ENCODE data around the gene IQGAP2.

DNA sequence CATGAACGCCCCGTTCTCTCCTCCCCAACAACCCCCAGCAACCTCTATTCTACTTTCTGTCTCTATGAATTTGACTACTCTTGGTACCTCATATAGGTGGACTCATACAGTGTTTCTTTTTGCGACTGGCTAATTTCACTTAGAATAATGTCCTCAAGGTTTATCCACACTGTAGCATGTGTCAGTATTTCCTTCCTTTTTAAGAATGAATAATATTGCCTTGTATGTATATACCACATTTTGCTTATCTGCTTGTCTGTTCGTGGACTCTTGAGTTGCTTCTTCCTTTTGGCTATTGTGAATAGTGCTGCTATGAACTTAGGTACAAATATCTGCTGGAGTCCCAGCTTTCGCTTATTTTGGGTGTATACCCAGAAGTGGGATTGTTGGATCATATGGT, 42.7 kb downstream of the IQGAP2 start:
- TF ChIP-seq, protein P1, sequence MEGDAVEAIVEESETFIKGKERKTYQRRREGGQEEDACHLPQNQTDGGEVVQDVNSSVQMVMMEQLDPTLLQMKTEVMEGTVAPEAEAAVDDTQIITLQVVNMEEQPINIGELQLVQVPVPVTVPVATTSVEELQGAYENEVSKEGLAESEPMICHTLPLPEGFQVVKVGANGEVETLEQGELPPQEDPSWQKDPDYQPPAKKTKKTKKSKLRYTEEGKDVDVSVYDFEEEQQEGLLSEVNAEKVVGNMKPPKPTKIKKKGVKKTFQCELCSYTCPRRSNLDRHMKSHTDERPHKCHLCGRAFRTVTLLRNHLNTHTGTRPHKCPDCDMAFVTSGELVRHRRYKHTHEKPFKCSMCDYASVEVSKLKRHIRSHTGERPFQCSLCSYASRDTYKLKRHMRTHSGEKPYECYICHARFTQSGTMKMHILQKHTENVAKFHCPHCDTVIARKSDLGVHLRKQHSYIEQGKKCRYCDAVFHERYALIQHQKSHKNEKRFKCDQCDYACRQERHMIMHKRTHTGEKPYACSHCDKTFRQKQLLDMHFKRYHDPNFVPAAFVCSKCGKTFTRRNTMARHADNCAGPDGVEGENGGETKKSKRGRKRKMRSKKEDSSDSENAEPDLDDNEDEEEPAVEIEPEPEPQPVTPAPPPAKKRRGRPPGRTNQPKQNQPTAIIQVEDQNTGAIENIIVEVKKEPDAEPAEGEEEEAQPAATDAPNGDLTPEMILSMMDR (IDR thresholded peaks at IDR 0.05) = no peak
- no peak for TF ChIP-seq POLR2A (IDR thresholded peaks at IDR 0.05)

Data from right lobe of liver (tissue), 4 donors.